GM19455 (cell line): ENCODE results near the gene MAN2A2.

Experiments used
- ATAC-seq: cut with Tn5 transposase; IDR thresholded peaks from one replicate; pipeline ENCODE4 v1.9.1; 2021; ENCODE audit not compliant: unreplicated experiment

MAN2A2 gene

GRCh38 chr15:90938261-90938660, 35.2 kb downstream of the MAN2A2 start:
- no peak for ATAC-seq

DNA sequence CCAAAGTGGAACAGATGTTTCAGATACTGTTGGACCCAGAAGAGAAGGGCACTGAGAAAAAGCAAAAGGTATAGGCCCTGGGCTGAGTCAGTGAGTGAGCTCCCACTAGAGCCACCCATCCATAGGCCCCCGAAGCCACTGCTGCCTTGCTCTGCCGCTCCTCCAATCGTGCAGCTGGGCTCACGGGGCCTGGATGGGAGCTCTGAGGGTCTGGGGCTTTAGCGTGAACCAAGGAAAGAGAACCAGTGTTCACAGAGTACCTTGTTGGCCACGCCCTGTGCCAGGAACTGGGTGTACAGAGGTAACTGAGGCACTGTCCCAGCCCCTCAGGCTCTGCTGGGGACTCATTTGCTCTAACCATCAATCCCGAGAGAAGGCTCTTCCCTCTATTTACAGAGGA, 36.7 kb downstream of the MAN2A2 start:
- ATAC-seq, result no peak

DNA sequence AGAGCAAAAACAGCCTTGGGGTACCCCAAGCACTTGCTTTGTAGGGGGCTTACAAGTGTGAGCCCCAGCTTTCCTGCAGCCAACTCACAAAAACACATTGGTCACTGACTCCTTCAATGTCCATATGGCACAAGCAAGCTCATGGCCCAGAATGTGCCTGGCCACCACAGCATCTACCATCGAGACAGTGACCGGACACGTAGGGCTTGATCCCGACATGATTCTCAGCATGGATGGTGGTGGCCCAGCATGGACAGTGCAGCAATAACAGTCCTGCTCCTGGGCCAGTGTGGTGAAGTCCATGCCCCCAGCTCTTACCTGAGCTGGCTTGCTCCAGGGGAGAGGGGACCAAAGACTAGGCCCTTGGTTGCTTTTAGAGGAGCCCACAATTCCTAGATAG, 37.9 kb downstream of the MAN2A2 start:
- ATAC-seq, result no peak

DNA sequence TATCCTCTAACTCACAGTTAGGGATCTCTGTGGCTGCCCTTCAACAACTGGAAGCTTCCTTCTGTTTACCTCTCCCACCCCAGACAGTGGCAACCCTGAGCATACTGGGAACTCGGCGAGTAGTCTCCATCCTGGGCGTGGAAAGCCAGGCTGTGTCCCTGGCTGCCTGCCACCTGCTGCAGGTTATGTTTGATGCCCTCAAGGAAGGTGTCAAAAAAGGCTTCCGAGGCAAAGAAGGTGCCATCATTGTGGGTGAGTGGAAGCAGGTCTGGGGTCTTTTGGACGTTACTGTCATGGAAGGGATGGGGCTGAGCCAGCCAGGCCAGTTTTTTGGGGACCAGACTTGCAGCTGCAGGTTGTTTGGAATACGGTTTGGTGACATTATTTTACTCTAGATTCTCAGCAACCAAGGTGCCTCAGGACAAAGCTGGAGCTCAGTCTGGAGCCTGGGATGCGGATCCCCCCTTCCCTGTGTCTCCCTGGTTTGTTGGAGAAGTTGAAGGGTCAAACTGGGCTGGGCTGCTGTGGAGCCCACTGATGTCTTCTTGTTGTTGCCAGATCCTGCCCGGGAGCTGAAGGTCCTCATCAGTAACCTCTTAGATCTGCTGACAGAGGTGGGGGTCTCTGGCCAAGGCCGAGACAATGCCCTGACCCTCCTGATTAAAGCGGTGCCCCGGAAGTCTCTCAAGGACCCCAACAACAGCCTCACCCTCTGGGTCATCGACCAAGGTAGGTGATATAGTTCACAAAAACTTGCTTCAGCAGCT, 39.4 kb downstream of the MAN2A2 start:
- ATAC-seq, result no peak

GRCh38 chr15:90945091-90945490, 42.0 kb downstream of the MAN2A2 start:
- ATAC-seq, result no peak

DNA sequence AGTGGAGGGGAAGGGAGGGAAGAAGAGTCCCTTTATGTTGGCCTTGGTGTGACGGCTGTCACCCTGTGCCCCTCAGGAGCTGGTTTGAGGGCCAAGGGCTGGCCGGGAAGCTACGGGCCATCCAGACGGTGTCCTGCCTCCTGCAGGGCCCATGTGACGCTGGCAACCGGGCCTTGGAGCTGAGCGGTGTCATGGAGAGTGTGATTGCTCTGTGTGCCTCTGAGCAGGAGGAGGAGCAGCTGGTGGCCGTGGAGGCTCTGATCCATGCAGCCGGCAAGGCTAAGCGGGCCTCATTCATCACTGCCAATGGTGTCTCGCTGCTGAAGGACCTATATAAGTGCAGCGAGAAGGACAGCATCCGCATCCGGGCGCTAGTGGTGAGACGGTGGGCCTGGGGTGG, 43.4 kb downstream of the MAN2A2 start:
- no peak for ATAC-seq

DNA sequence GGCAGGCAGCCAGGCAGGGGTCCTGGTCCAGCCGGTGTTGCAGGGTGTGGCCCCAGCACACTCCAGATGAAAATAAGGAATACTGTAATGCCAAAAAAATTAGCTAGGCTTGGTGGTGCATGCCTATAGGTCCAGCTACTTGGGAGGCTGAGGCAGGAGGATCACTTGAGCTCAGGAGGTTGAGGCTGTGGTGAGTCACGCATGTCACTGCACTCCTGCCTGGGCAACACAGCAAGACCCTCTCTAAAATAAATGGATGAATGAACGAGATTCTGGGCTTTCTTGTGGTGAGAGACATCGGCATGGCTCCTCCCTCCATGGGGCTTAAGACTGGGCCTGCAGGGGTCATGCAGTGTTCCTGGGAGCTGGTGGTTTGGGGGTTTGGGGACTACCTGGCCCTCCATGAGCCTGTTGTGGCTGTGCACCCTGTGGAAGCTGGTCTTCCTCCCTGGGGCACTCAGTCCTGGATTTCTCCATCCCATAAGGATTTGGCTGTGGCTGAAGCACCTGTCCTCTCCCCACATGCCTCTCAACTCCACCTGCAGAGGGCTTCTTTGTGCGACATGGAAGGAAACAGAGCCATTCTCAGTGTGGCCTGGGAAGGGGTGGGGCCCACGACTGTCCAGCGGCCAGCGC, 44.0 kb downstream of the MAN2A2 start:
- no peak for ATAC-seq

DNA sequence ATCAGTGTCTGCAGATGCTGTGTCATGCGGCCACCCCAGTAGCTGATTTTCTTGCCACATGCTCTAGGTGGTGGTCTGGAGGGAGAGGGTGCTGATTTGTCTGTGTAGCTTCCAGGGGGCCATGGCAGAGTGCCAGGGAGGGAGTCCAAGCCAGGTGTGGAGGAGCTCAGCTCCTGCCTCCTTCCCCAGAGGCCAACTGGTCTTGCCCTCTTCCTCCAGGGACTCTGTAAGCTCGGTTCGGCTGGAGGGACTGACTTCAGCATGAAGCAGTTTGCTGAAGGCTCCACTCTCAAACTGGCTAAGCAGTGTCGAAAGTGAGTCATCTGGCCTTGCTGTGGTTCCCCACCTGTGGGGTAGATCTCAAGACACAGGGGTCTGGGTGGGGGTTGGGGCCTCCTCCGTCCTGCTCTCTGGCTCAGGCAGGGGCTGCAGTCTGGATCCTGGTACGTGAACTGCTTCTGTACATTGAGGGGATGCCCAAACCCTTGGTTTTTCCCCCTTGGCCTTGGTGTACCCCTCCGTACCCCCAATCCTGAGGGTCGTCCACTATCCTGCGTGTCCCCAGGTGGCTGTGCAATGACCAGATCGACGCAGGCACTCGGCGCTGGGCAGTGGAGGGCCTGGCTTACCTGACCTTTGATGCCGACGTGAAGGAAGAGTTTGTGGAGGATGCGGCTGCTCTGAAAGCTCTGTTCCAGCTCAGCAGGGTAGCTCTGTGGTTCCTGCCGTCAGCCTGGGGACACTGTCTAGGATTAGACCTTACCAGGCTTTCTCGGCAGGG, 44.7 kb downstream of the MAN2A2 start:
- ATAC-seq, result no peak

- no peak for ATAC-seq
These were observed 45.4 kb downstream of the MAN2A2 start for GRCh38 chr15:90948506-90948905.

DNA sequence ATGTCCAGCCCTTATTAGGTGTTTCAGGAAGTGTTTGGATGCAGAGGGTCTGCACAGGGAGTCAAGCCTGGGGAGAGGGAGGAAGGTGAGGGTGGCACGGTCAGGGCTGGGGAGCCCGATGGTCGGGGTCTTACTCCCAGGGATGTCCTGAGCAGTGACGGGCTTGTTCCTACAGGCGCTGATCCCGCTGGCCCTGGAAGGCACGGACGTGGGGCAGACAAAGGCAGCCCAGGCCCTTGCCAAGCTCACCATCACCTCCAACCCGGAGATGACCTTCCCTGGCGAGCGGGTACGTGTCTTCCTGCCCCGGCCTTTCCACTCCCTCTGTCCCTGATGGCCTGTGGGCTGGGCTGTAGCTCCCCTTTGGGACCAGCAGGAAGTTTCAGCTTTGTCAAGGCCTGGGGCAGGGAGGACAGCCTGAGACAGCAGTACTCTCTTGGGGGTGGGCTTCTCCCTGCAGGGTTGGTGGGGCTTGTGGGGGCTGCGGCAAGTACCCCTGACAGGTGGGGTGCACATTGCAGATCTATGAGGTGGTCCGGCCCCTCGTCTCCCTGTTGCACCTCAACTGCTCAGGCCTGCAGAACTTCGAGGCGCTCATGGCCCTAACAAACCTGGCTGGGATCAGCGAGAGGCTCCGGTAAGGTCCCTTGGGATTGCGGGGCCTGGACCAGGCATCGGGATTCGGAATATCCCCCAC, 47.0 kb downstream of the MAN2A2 start:
- no peak for ATAC-seq

DNA sequence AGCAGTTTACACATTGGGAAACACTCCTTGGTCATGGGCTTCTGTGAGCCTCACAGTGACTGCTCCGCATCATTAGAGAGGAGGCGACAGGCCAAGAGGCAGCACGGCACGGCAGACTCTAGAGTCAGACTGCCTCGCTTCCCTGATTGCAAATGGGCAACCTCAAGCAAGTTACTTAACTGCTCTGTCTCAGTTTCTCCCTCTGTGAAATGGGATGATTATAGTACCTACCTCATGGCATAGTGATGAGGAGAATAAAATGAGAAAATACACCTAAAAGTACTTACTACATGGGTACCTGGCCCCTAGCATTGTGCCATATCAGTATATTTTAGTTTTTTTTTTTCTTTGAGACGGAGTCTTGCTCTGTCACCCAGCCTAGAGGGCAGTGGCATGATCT, 47.6 kb downstream of the MAN2A2 start:
- ATAC-seq, result no peak

DNA sequence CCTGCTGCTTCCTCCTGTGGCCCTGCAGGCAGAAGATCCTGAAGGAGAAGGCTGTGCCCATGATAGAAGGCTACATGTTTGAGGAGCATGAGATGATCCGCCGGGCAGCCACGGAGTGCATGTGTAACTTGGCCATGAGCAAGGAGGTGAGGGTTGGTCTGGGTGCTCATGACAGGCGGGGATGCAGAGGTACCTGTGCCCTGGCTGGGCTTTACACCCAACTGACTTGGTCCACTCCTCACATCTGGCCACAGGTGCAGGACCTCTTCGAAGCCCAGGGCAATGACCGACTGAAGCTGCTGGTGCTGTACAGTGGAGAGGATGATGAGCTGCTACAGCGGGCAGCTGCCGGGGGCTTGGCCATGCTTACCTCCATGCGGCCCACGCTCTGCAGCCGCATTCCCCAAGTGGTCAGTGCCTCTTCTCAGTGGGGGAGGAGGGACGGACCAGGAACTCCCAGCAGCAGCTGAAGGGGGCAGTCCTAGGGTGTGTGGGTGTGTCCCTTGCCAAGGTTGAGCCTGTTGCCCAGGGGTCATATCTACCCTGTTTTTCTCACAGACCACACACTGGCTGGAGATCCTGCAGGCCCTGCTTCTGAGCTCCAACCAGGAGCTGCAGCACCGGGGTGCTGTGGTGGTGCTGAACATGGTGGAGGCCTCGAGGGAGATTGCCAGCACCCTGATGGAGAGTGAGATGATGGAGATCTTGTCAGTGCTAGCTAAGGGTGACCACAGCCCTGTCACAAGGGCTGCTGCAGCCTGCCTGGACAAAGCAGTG, 50.0 kb downstream of the MAN2A2 start:
- ATAC-seq, result no peak

DNA sequence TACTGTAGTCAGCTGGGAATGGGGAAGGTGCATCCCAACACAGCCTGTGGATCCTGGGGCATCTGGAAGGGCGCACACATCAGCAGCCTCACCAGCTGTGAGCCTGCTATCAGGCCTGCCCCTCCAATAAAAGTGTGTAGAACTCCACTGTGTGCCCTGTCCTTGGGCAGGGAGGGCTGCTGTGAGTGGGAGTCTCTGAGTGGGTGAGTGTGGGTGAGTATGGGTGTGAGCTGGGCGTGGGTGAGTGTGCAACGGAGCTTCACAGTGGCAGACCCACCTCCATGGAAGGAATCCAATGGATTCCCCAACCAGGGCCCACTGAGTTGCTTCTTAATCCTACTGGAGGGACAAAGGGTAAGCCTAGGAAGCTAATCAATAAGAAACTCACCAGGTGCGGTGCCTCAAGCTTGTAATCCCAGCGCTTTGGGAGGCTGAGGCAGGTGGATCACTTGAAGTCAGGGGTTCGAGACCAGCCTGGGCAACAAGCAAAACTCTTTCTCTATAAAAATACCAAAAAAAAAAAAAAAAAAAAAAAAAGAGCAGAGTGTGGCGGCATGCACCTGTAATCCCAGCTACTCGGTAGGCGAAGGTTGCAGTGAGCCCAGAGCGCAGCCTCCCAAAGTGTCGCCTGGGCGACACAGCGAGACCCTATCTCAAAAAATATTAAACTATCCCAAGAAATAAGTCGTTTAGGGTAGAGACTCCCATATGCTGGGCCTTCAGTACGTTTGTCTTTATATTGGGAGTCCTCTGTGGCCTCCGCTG, 51.0 kb downstream of the MAN2A2 start:
- no peak for ATAC-seq

- peak; percentile 91 for ATAC-seq
These were observed 51.9 kb downstream of the MAN2A2 start, which contains the start of gene RCCD1 for GRCh38 chr15:90954712-90955623. Gene RCCD1, plus strand, starts transcription at chr15:90954884. Its CDS starts 1,851 bp downstream, at chr15:90956735.

DNA sequence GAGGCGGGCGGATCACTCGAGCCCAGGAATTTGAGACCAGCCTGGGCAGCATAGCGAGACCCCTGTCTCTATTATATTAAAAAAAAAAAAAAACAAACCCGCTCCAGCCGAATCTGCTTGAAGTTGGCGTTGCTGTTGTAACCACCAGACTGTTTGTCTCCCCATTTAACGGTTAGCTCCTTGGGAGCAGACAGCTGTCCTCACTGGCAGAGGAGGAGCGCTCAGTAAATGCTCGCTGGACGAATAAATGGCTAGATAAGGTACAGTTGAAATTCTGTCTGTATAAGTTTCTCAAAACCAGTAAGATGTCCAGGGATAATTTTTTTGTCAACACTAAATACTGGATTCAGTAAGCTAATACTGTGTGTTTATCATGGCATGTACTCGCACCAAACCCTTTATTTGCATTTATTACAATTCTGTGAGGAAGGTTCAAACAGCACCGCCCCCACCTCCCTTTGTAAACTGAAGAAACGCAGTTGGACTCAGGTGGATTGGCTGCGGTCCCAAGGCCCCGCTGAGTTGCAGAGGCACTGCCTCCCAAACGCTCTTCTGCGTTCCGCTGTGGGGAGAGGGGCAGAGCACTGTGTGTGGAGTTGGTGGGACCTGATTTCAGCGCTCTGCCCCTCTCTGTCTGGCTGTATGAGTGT, 52.6 kb downstream of the MAN2A2 start:
- no peak for ATAC-seq

DNA sequence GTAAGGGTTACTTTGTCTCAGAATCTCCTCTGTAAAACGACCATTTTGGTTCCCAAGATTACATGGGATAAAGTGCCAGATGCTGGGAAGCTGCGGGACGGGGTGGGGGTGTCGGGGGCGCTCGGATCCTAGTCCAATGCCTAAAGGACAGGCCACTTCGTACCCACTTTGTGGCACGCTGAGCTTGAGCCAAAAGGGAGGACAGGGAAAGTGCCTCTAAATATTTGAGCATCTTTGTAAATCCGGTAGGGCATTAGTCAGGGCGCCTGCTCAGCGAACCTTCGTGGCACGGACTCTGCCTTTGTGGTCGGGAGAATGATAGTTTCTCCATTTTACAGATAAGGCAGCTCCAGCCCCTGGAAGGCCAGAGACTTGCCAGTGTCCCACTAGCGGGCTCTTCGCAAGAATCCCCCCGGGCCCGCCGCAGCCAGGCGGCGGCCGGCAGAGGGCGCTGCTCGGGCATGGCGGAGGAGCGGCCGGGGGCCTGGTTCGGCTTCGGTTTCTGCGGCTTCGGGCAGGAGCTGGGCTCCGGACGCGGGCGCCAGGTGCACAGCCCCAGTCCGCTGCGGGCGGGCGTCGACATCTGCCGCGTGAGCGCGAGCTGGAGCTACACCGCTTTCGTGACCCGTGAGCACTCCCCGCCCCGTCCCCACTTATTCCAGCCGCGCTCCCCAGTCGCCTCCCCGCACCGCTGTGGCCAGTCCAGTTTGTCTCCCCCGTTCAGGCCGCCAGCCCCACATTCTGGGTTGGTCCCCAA, 53.4 kb downstream of the MAN2A2 start:
- no peak for ATAC-seq

GRCh38 chr15:90957031-90957790, 54.1 kb downstream of the MAN2A2 start:
- no peak for ATAC-seq
